Suprapubic skin (tissue), 4 donors: Measurements from ENCODE around the gene CGB8.

Experiments
- CTCF ChIP-seq, 2 donors: fragments of 200-600 bp in 1 of 2; fragments of 450-650 bp in 1 of 2; sonication (generic) in 1 of 2; IDR thresholded peaks; one replicate each; pipeline ENCODE4 v1.5.1; 2016 to 2019; ENCODE audit warnings: antibody characterized with exemption in 2 of 2, mild to moderate bottlenecking in 1 of 2, moderate library complexity in 1 of 2
- EP300 ChIP-seq: sonication (generic); formaldehyde crosslinking; IDR thresholded peaks from one replicate; pipeline ENCODE4 v1.6.1; 2017; ENCODE audit warnings: antibody characterized with exemption
- POLR2A ChIP-seq, 2 donors: fragments of 450-650 bp; IDR thresholded peaks; one replicate each; pipeline ENCODE4 v1.6.1; 2017; ENCODE audit warnings: antibody characterized with exemption in 2 of 2, mild to moderate bottlenecking in 2 of 2, moderate library complexity in 2 of 2
- POLR2AphosphoS5 ChIP-seq, 3 donors: sonication (generic); formaldehyde crosslinking; IDR thresholded peaks; one replicate each; pipeline ENCODE4 v1.6.1; 2017; ENCODE audit warnings: antibody characterized with exemption in 3 of 3

GRCh38 chr19:49091391-49092038 lies 42.6 kb upstream of the CGB8 start:
- TF ChIP-seq CTCF (IDR thresholded peaks at IDR 0.05) = no peak
- no peak for TF ChIP-seq POLR2A (IDR thresholded peaks at IDR 0.05)
- TF ChIP-seq POLR2AphosphoS5 (IDR thresholded peaks at IDR 0.05) = no peak
- TF ChIP-seq EP300 = no peak
